Esophagus mucosa (tissue), 1 donor: Measurements from ENCODE around the gene MAP4K3. TPM values are rescaled to one million over a fixed set of nuclear protein-coding genes. Genes with fewer than 3 reads are reported as not detected.
"Not testable (repeated sequence)": the region's sequence is repeated elsewhere in the genome, so short reads cannot be mapped to it uniquely, and the experiment has no call there.

Experiments
- ATAC-seq: fragments of 200-7000 bp; cut with Tn5 transposase; one replicate; pipeline ENCODE4 v1.9.1; 2020
- total RNA-seq: library from RNA; stranded (reverse); gene quantifications from one replicate; pipeline ENCODE4 v1.2.4, GENCODE V29; 2023
- donor health status: DM: yes; HTN: yes; CAD: no.

MAP4K3 gene
- total RNA-seq, 1 donor from 2014 or later, result 12.4 TPM

GRCh38 chr2:39370101-39370500 is 67.0 kb downstream of the MAP4K3 start:
- no peak for ATAC-seq

DNA sequence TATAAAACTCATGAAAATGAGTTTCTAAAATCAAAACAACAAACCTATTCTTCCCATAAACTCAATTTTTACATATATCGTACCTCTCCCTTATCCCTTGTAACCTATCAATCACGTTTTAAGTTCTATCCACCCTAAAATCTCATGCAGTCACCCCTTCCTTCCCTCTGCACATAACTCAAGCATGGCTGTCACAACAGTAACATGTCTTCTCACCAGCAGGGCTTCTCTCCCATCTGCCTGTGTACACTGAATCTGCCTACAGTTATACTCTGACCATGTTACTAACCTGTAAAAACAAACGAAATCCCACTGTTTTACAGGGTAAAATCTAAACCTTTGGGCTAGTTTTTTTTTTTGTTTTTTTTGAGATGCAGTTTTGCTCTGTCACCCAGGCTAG is 68.2 kb downstream of the MAP4K3 start:
- no peak for ATAC-seq

DNA sequence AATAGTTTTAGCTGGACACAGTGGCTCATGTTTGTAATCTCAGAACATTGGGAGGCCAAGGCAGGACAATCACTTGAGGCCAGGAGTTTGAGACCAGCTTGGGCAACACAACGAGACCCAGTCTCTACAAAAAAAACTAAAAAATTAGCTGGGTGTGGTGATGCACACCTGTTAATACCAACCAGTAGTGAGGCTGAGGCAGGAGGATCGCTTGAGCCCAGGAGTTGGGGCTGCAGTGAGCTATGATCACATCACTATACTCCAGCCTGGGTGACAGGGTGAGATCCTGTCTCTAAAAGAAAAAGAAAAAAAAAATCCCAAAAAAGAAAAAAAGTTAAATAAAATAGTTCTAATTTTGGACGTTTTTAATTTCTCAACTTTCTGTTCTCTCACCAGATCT is 68.7 kb downstream of the MAP4K3 start:
- ATAC-seq, result no peak

DNA sequence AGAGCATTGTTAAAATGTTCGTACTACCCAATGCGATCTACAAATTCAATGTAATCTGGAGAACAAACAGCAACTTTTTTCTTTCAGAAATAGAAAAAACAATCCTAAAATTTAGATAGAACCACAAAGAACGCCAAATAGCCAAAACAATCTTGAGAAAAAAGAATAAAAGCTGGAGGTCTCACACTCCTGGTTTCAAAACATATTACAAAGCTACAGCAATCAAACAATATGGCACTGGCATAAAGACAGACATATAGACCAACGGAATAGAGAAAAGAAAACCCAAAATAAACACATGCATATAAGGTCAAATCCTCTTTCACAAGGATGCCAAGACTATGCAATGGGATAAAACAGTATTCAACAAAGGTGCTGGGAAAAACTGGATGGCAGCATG is 74.5 kb downstream of the MAP4K3 start:
- no peak for ATAC-seq

- ATAC-seq, result no peak
Observed at GRCh38 chr2:39361511-39361910, 75.6 kb downstream of the MAP4K3 start.

- not testable (repeated sequence) for ATAC-seq
Observed at GRCh38 chr2:39360342-39360741, 76.7 kb downstream of the MAP4K3 start.

- no peak for ATAC-seq
Observed at GRCh38 chr2:39359453-39360038, 77.5 kb downstream of the MAP4K3 start.

GRCh38 chr2:39356922-39357639 is 80.0 kb downstream of the MAP4K3 start:
- ATAC-seq, result no peak

DNA sequence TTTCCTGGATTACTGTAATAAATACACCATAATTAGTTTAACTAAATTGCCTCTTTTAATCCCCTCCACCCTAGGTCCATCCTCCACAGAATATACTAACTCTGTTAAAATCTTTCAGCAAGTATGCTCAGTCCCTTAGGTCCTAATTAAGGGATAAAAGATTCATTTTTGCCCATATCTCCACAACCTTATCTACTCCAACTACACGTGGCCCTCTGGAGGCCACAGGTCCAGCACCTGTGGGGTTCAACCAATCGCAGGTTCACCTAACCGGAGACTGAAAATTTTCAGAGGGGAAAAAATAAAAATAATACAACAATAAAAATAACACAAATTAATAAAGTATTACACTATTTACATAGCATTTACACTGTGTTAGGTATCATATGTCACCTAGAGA is 86.4 kb downstream of the MAP4K3 start:
- no peak for ATAC-seq

- no peak for ATAC-seq
Observed at GRCh38 chr2:39338502-39338901, 98.6 kb downstream of the MAP4K3 start.

DNA sequence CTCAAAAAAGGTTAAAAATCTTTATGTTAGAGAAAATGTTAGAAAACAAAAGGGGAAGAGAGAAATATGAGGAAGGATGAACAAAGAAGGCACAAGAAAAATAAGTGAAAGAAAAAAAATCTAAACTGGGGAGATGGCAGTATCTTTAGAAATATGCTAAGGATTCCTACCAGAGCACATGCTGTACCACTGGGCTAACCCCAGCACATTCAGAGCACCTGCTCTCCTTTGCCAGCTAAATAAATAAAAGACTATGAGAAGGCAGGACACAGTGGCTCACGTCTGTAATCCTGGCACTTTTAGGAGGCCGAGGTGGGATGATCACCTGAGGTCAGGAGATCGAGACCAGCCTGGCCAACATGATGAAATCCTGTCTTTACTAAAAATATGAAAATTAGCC is 101.2 kb downstream of the MAP4K3 start:
- ATAC-seq, result no peak

GRCh38 chr2:39334978-39335377 is 102.1 kb downstream of the MAP4K3 start:
- ATAC-seq, result no peak

GRCh38 chr2:39334529-39334928 is 102.6 kb downstream of the MAP4K3 start:
- no peak for ATAC-seq

- ATAC-seq, result no peak
Observed at GRCh38 chr2:39326644-39327043, 110.4 kb downstream of the MAP4K3 start.

GRCh38 chr2:39325966-39326365 is 111.1 kb downstream of the MAP4K3 start:
- no peak for ATAC-seq

- ATAC-seq, result not testable (repeated sequence)
Observed at GRCh38 chr2:39321056-39322035, 115.7 kb downstream of the MAP4K3 start.

GRCh38 chr2:39320162-39320561 is 116.9 kb downstream of the MAP4K3 start:
- ATAC-seq, result no peak

GRCh38 chr2:39313575-39313974 is 123.5 kb downstream of the MAP4K3 start:
- ATAC-seq, result no peak

GRCh38 chr2:39311469-39311868 is 125.6 kb downstream of the MAP4K3 start:
- ATAC-seq, result no peak

DNA sequence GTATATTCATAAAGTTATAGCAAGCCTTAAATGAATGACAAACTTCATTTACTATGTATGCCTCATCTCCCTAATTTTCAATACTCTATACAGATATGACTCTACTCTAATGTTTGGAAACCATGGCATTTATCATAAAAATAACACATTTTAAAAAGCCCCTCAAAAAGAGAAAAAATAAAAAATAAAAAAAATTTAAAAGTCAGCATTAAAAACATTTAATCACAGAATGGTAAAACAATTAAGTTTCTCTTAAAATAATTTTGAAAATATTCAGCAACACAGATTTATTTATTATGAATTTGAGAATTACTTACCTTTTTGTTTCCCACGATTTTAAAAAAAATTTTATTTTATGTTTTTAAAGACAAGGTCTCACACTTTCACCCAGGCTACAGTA is 128.3 kb downstream of the MAP4K3 start:
- ATAC-seq, result no peak

- ATAC-seq, result no peak
Observed at GRCh38 chr2:39306626-39307025, 130.5 kb downstream of the MAP4K3 start.

DNA sequence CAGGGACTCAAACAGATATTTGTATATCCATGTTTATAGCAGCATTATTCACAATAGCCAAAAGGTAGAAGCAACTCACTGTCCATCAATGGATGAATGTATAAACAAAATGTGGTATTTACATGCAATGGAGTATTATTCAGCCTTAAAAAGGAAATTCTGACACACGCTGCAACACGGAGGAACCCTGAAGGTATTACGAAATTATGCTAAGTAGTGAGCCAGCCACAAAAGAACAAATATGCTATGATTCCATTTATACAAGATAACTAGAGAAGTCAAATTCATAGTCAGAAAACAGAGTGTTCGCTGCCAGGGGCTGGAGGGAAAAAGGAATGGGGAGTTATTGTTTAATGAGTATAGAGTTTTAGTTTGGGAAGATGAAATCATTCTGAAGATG is 132.4 kb downstream of the MAP4K3 start:
- no peak for ATAC-seq

- no peak for ATAC-seq
Observed at GRCh38 chr2:39304200-39304599, 132.9 kb downstream of the MAP4K3 start.
